Hindlimb muscle (tissue), 1 donor: ENCODE data around the gene EIPR1. TPM values are rescaled to one million over a fixed set of nuclear protein-coding genes. Genes with fewer than 3 reads are reported as not detected.
"Not testable (repeated sequence)": the region's sequence is repeated elsewhere in the genome, so short reads cannot be mapped to it uniquely, and the experiment has no call there.

ENCODE experiments used
- DNase-seq: peaks from one replicate; pipeline ENCODE4 v3.0.0-alpha.2; 2013
- polyA plus RNA-seq: library from polyadenylated mRNA; unstranded; fragments of 120-200 nt; gene quantifications from one replicate; pipeline ENCODE4 v1.2.1, GENCODE V29; 2013; ENCODE audit not compliant: insufficient read length

The EIPR1 gene
- polyA plus RNA-seq, 1 donor = 16.4 TPM

DNA sequence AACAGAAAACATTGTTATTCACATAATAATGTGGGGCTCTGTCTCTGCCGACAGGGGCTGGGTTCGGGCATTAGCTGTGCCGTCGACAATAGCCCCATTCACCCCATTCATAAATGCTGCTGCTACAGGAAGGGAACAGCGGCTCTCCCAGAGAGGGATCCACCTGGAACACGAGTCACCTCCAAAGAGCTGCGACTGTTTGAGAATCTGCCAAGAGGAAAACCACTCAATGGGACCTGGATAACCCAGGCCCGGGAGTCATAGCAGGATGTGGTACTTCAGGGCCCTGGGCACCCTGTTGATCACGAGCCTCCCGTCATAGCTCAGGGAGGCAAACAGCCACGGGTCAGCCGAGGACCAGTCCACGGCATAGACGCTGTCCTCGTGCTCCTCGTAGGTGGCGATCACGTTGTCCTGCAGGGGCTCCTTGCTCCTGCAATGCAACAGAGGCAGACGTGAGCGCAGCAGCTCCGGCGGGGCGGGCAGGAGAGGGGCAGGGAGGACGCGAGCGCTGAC is 188.5 kb downstream of the EIPR1 start:
- no peak for DNase-seq

GRCh38 chr2:3188405-3188946 is 189.1 kb downstream of the EIPR1 start:
- no peak for DNase-seq

DNA sequence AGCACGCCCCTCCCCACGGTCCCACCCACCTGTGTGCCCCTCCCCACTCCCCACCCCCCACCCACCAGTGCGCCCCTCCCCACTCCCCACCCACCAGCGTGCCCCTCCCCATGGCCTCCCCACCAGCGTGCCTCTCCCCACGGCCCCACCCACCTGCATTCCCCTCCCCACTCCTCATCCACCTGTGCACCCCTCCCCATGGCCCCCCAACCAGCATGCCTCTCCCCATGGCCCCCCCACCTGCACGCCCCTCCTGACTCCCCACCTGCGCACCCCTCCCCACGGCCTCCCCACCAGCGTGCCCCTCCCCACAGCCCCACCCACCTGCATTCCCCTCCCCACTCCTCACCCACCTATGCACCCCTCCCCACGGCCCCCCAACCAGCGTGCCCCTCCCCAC is 190.2 kb downstream of the EIPR1 start:
- DNase-seq = no peak

DNA sequence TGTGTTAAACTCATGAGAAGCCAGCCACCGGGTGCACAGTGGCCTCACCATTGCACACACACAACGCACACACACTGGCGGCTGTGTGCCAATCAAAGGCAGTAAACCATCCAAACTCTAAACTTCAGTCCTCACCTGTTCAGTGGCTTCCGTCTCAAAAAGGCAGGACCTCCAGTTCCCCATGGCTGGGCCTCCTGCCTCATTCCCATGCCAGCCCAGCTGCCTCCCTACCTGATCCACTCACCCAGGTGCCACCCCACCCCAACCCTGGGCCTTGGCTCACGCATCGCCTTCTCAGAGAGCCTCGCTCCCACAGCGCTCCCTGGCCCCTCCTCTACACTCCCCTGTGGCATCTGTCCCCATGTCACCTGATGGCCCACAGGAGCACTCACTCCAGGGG is 190.9 kb downstream of the EIPR1 start:
- no peak for DNase-seq

DNA sequence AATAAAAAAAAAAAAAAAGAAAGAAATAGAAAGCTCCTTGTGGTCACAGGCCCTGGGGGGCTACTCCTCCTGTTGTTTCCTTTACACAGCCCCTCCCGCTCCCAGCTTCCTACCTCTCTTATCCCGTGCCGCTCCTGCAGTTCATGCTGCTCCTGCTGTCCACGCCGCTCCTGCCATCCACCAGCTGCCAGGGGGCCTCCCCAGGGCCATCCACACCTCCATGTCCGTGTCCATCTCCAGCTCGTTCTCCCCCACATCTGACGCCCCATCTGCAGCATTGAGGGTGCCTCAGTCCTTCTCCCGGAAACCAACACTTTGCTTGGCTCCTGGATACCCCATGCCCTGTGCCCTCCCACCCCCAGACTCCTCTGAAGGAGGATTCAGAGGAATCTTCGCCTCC is 191.7 kb downstream of the EIPR1 start:
- DNase-seq = no peak

DNA sequence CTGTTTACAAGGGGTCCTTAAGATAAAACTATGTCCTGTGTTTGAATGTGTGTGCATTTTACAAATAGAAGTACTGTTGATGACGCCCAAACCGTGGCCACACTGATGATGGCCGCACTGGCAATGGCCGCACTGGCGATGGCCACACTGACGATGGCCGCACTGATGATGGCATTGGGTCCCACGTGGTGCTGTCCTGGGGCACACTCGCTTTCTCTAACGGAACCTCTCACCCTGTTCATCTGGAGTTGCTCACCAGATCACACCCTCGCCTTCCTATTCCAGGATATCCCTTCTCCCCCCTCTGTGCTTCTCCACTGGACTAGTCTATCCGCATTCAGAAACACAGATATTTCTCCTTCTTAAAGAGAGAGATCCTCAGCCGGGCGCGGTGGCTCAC is 192.4 kb downstream of the EIPR1 start:
- no peak for DNase-seq

GRCh38 chr2:3184167-3184566 is 193.5 kb downstream of the EIPR1 start:
- no peak for DNase-seq

- DNase-seq = no peak
Observed at GRCh38 chr2:3183766-3184165, 193.9 kb downstream of the EIPR1 start.

GRCh38 chr2:3182848-3183247 is 194.8 kb downstream of the EIPR1 start:
- no peak for DNase-seq

DNA sequence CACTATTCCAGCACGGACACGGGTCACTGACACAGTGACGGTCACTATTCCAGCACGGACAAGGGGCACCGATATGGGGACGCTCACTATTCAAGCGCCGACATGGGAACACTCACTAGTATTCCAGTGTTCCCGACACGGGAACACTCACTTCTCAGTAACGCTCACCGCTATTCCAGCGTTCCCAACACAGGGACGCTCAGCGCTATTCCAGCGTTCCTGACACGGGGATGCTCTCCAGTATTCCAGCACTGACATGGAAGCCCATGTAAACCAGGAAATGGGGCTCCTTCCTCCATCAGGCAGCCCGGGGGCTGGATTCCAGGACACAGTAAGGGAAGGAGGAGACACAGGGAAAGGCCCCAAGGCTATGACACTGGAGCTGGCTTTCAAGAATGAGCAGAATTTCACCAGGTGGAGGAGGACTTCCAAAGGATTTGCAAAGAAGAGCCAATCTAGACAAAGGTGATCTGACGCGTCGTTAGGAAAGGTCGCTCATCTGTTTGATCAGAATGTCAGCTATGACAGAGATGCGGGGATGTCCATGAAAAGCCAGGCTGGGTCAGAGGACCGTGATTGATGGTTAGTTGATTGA is 196.1 kb downstream of the EIPR1 start:
- no peak for DNase-seq

- not testable (repeated sequence) for DNase-seq
Observed at GRCh38 chr2:3180909-3181221, 196.8 kb downstream of the EIPR1 start.

- DNase-seq = no peak
Observed at GRCh38 chr2:3180082-3180908, 197.3 kb downstream of the EIPR1 start.

DNA sequence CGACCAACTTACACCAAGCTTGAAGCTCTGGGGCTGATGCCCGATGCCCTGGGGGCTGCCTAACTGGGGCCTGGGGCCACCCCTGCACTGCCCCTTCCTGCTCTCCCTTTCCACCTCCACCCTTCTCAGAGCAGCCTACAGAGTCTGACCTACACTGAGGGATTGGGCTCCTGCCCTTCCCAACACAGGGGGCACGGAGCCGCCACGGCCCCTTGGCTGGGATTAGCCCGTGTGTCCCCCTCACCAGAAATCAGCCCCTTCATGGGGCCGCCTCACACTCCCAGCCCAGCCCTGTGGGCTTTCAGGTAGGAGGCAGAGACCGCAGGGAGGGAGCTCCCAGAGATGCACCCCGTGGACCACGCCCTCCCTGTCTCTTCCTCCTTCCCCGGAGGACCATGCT is 198.0 kb downstream of the EIPR1 start:
- no peak for DNase-seq

GRCh38 chr2:3179208-3179607 is 198.4 kb downstream of the EIPR1 start:
- no peak for DNase-seq

DNA sequence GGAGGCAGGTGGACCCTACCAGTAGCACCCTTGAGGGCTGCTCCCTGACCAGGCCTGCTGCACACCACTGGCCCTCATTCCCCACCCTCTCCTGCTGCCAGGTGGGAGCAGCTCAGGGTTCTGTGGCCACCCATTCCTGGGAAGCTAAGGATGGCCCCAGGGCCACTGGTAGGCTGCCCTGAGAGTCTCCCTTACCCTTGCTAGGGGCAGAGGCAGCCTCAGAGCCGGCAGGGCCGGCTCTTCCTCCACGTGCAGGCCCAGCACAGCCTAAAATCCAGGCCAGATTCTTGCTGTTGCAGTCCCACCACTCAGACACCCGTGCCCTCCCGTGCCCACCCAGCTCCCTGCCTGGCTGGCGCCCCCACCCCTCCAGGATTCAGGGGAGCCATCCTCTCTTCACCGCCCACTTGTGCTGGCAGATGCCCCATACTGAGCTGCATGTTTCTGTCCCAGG is 199.0 kb downstream of the EIPR1 start:
- no peak for DNase-seq

DNA sequence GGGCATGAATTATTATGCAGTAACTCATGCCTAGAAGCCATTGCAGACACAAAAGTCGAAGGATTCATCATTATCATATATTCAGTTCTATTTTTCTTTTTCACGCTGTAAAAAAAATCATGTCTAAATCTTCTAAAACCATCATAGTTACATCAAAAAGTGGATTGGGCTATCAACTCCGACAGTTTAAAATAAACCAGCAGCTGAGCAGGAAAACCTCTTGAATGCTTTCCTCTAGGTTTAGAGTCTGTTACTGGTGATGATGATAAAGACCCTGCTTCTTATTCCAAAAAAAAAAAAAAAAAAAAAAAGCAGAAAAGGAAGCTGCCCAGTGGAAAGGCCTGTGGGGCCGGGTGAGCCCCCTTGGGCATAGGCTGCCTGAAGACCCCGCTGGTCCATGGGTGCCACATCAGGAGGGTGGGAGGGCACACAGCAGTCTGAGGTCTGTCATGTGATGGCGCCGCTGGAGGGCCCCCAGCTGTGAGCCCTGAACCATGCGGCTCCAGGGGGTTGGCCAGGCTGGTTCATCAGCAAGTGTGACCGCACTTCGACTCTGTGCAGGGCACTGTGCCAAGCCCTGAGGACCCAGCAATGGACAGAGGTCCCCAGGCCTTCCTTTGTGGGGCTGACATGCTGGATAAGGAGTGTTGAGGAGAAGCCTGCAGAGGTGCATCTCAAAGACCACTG is 199.6 kb downstream of the EIPR1 start:
- DNase-seq = no peak

DNA sequence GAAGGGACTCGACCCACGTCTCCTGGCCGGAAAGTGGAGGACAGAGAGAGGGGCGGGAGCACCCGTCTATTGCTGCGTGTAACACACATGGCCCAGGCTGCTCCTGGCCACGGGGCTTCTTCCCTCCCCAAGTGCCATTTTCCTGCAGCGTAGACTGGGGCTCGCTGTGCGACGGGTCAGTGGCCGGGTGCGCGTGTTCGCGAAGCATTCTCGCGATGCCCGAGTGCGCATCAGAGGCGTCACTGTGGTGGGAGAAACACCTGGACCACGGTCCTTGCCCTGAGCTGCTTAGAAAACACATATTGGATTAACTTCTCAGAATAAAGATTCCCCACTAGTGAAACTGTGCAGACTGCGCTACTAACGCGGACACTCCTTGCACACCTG is 200.8 kb downstream of the EIPR1 start:
- no peak for DNase-seq

DNA sequence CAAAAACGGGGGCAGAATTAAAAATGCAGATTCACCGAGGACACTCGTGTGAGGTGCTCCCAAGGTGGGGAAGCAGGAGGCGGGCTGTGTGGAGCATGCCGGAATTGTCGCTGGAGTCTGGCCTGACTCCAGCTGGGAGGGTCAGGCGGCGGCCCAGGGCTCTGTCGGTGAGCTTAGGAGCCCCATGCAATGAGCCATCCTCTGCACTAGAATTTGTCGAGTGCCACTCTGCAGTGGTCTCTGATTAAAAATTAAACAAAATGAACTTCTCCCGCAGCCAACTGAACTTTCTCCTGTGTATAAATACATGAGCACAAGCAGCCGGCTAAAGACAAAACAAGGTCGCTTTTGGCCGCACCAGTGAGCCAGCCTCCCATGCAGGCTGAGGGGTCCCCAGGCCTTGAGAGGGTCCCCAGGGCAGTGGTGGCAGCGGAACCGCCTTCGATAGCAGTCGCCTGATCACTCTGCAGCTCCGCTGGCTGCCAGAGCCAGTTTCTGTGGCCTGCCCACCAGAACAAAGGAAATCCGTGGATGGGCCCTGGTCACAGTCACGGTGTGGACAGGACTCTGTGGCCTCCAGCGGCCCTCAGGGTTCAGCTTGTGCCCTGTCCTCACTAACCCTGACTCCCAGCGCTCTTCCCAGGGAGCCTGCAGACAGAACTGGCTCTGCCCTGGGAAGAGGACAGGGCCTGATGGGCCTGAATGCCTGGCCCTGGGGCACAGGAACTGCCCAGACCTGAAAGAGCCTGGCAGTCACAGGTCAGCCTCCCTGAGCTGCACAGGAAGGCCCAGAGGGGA is 201.3 kb downstream of the EIPR1 start:
- DNase-seq = no peak

GRCh38 chr2:3175568-3175955 is 202.1 kb downstream of the EIPR1 start:
- no peak for DNase-seq

DNA sequence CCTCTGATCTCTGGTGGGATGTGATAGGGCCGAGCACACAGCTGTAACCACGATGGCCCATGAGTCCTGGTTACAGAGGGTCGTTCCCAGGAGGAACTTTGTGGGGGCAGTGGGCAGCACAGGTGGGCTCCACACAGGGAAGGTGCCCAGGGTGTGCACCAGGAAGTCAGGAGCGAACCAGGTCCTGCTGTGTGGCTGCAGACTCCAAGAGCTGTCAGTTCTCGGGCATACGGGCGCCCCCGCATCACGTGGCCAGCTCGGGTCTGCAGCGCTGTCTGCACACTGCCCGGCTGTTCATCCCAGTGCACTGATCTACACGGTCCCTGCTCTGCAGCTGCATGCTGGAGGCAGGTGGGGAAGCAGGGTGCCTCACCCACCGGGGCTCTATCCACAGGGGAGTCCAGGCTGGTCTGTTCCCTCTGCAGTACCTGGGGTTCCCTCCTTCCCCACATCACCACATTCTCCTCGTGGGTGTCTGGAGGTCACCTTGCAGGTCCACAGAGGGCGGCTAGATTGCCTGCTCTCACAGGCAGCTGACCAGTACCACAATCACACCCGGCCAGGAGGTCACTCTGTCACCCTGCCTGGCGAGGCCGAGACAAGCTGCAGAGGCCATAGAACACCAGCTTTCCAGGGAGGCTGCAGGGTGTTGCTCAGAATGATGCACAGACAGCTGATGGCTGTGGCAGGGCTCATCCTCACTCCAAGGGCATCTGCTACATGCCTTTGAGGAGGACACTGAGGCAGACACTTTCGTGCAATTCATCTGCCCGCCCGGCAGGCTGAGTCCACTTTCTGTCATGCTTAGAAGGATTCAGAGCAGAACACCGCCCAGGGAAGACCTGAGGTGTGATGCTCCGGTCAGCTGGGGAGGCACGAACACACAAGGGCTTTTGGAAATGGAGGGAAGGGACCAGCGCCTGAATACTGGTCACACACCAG is 202.7 kb downstream of the EIPR1 start:
- no peak for DNase-seq

- no peak for DNase-seq
Observed at GRCh38 chr2:3173031-3173430, 204.6 kb downstream of the EIPR1 start.
